Neural progenitor cell (in vitro differentiated cells): ENCODE results near the gene MIER2. TPM values are rescaled to one million over a fixed set of nuclear protein-coding genes. Genes with fewer than 3 reads are reported as not detected.

Source experiments
- DNase-seq: peaks from one replicate; pipeline ENCODE4 v3.0.0-alpha.2; 2016; ENCODE audit warnings: low spot score
- H2AFZ ChIP-seq: fragments of 200-600 bp; sonication (generic); replicated peaks from 2 replicates; pipeline ENCODE4 v1.6.1; 2016; ENCODE audit warnings: antibody characterized with exemption
- H3F3A ChIP-seq: fragments of 200-600 bp; sonication (generic); 2 replicates; pipeline ENCODE4 v1.6.1; 2016; ENCODE audit warnings: antibody characterized with exemption, low read depth
- H3K27ac ChIP-seq: fragments of 200-600 bp; sonication (generic); 2 replicates; pipeline ENCODE4 v1.5.1; 2016; ENCODE audit warnings: mild to moderate bottlenecking
- H3K27me3 ChIP-seq: fragments of 200-600 bp; sonication (generic); 2 replicates; pipeline ENCODE4 v1.6.1; 2016; ENCODE audit warnings: mild to moderate bottlenecking, moderate library complexity
- H3K36me3 ChIP-seq: fragments of 200-600 bp; sonication (generic); 2 replicates; pipeline ENCODE4 v1.5.1; 2016
- H3K4me1 ChIP-seq: fragments of 200-600 bp; sonication (generic); 2 replicates; pipeline ENCODE4 v1.6.1; 2016; ENCODE audit warnings: mixed run types
- H3K4me2 ChIP-seq: fragments of 200-600 bp; sonication (generic); 2 replicates; pipeline ENCODE4 v1.6.1; 2016
- H3K4me3 ChIP-seq: fragments of 200-600 bp; sonication (generic); 2 replicates; pipeline ENCODE4 v1.5.1; 2016
- H3K79me2 ChIP-seq: fragments of 200-600 bp; sonication (generic); 2 replicates; pipeline ENCODE4 v1.6.1; 2016; ENCODE audit warnings: low read depth
- H3K9ac ChIP-seq: fragments of 200-600 bp; sonication (generic); 2 replicates; pipeline ENCODE4 v1.6.1; 2016
- H3K9me3 ChIP-seq: fragments of 200-600 bp; sonication (generic); 2 replicates; pipeline ENCODE4 v1.5.1; 2016; ENCODE audit warnings: low read depth
- H4K20me1 ChIP-seq: fragments of 200-600 bp; sonication (generic); 2 replicates; pipeline ENCODE4 v1.6.1; 2016; ENCODE audit warnings: low read depth
- H3K27ac Mint-ChIP-seq: 3 replicates; pipeline ENCODE4 v1.8.0; 2021; ENCODE audit warnings: mixed read lengths
- H3K27me3 Mint-ChIP-seq: 2 replicates; pipeline ENCODE4 v1.8.0; 2022; ENCODE audit warnings: low read depth, mild to moderate bottlenecking, inconsistent platforms, moderate library complexity, mixed read lengths; ENCODE audit not compliant: insufficient read depth
- H3K36me3 Mint-ChIP-seq: 3 replicates; pipeline ENCODE4 v1.8.0; 2021; ENCODE audit warnings: mixed read lengths
- H3K4me1 Mint-ChIP-seq: 3 replicates; pipeline ENCODE4 v1.8.0; 2021; ENCODE audit warnings: mixed read lengths
- H3K4me3 Mint-ChIP-seq: 3 replicates; pipeline ENCODE4 v1.8.0; 2021; ENCODE audit warnings: mild to moderate bottlenecking, moderate library complexity, mixed read lengths
- H3K9me3 Mint-ChIP-seq: 3 replicates; pipeline ENCODE4 v1.8.0; 2020; ENCODE audit warnings: mixed read lengths
- CTCF ChIP-seq: fragments of 200-600 bp; sonication (generic); IDR thresholded peaks from 2 replicates; pipeline ENCODE4 v1.5.1; 2017; ENCODE audit warnings: antibody characterized with exemption, mild to moderate bottlenecking
- EZH2 ChIP-seq: fragments of 200-600 bp; sonication (generic); IDR thresholded peaks from 2 replicates; pipeline ENCODE4 v1.6.1; 2017; ENCODE audit warnings: antibody characterized with exemption, mild to moderate bottlenecking, moderate library complexity
- EZH2phosphoT487 ChIP-seq: fragments of 200-600 bp; sonication (generic); IDR thresholded peaks from 2 replicates; pipeline ENCODE4 v1.6.1; 2017; ENCODE audit warnings: antibody characterized with exemption
- total RNA-seq: library from RNA; depleted of rRNA; stranded (reverse); fragments of >200 nt; gene quantifications from 2 replicates; pipeline ENCODE4 v1.2.3, GENCODE V29; 2015; ENCODE audit warnings: low replicate concordance

Gene MIER2
- total RNA-seq, 1 donor from 2014 or later = 12.9 TPM

DNA sequence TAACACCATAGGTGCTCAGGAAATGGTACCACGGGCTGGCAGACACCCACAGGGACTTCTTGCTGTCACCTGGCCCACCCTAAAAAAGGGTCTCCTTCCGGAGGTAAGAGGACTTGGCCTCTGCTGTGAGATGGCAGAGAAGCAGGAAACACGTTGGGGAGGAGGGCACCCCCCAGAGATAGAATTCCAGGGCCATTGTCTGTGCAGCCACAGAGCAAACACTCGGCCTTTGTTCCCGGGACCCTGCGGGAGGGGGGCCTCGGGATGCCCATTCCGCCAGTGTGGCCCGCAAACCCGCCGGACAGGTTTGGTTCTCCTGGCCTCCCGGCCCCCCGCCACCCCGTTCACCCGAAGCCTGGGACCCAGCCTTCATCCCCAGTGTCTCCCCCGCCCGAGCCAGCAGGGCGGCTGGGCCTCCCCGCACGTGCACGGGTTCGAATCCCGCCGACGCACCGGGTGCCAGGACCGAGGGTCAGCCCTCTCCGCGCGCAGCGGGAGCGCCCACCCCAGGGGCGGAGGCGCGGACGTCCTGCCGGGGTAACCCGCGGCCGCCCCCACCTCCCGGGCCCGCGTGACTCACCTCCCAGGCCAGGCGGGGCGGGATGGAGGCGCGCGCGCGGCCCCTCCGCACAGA lies 54.1 kb downstream of the MIER2 start:
- no peaks in the 10 kb centered on the region for H3K9me3 ChIP-seq
- no peaks in the 10 kb centered on the region for H3K36me3 ChIP-seq
- peak overlapping the region; percentile 57 for H3K4me3 Mint-ChIP-seq
- no peak overlapping the region for H3K9ac ChIP-seq
- H2AFZ ChIP-seq = no peak overlapping the region
- H4K20me1 ChIP-seq = peaks cover 18% of the 10 kb centered on the region
- H3K27ac ChIP-seq = no peak overlapping the region
- no peak overlapping the region for H3K27ac Mint-ChIP-seq
- no peaks in the 10 kb centered on the region for H3K36me3 Mint-ChIP-seq
- no peaks in the 10 kb centered on the region for H3K79me2 ChIP-seq
- peaks cover 19% of the 10 kb centered on the region for H3K4me1 Mint-ChIP-seq
- TF ChIP-seq EZH2phosphoT487 = peak; percentile 76
- TF ChIP-seq CTCF = no peak
- TF ChIP-seq EZH2 = peak; percentile 66
- peaks cover 29% of the 10 kb centered on the region for H3K27me3 Mint-ChIP-seq
- H3K4me1 ChIP-seq = peaks cover 18% of the 10 kb centered on the region
- H3K9me3 Mint-ChIP-seq = no peaks in the 10 kb centered on the region
- peaks cover 6% of the 10 kb centered on the region for H3F3A ChIP-seq
- H3K27me3 ChIP-seq = peaks cover 70% of the 10 kb centered on the region
- peak overlapping the region; percentile 71 for H3K4me2 ChIP-seq
- peak; percentile 51 for DNase-seq
- peak overlapping the region; percentile 35 for H3K4me3 ChIP-seq

- no peaks in the 10 kb centered on the region for H3K9me3 Mint-ChIP-seq
- peaks cover 16% of the 10 kb centered on the region for H3K4me1 ChIP-seq
- no peaks in the 10 kb centered on the region for H3K9me3 ChIP-seq
- H3F3A ChIP-seq = peaks cover 6% of the 10 kb centered on the region
- H3K4me1 Mint-ChIP-seq = peaks cover 16% of the 10 kb centered on the region
- DNase-seq = no peak
- no peaks in the 10 kb centered on the region for H3K36me3 ChIP-seq
- H3K27me3 Mint-ChIP-seq = peaks cover 29% of the 10 kb centered on the region
- no peaks in the 10 kb centered on the region for H3K36me3 Mint-ChIP-seq
- no peak overlapping the region for H3K4me3 ChIP-seq
- H4K20me1 ChIP-seq = peaks cover 11% of the 10 kb centered on the region
- H3K79me2 ChIP-seq = no peaks in the 10 kb centered on the region
- H2AFZ ChIP-seq = no peak overlapping the region
- H3K9ac ChIP-seq = no peak overlapping the region
- H3K27ac ChIP-seq = no peak overlapping the region
- H3K27me3 ChIP-seq = peaks cover 66% of the 10 kb centered on the region
- H3K27ac Mint-ChIP-seq = no peak overlapping the region
- peak overlapping the region; percentile 71 for H3K4me2 ChIP-seq
- TF ChIP-seq EZH2 (no peak), CTCF (no peak), EZH2phosphoT487 (no peak)
- H3K4me3 Mint-ChIP-seq = no peak overlapping the region
Observed at GRCh38 chr19:289651-290371, 54.8 kb downstream of the MIER2 start.

- Histone ChIP-seq H3K27me3 (peaks cover 57% of the 10 kb centered on the region), H4K20me1 (peaks cover 9% of the 10 kb centered on the region), H3F3A (peaks cover 6% of the 10 kb centered on the region), H3K9ac (no peak overlapping the region), H3K4me1 (peaks cover 11% of the 10 kb centered on the region), H3K79me2 (no peaks in the 10 kb centered on the region), H3K36me3 (no peaks in the 10 kb centered on the region), H3K9me3 (no peaks in the 10 kb centered on the region), H3K4me2 (no peak overlapping the region), H3K27ac (no peak overlapping the region), H2AFZ (no peak overlapping the region), H3K4me3 (no peak overlapping the region)
- no peaks in the 10 kb centered on the region for H3K9me3 Mint-ChIP-seq
- TF ChIP-seq CTCF (no peak), EZH2 (no peak), EZH2phosphoT487 (no peak)
- H3K4me1 Mint-ChIP-seq = peaks cover 10% of the 10 kb centered on the region
- no peaks in the 10 kb centered on the region for H3K36me3 Mint-ChIP-seq
- no peak overlapping the region for H3K27ac Mint-ChIP-seq
- peaks cover 23% of the 10 kb centered on the region for H3K27me3 Mint-ChIP-seq
- no peak for DNase-seq
- H3K4me3 Mint-ChIP-seq = no peak overlapping the region
Observed at GRCh38 chr19:288911-289310, 55.7 kb downstream of the MIER2 start.
